OCI-LY3 (cell line): ENCODE measurements around the gene PIK3C2A.

Experiments used
- H2AFZ ChIP-seq: fragments of 200-600, 300-600 bp; shearing (Covaris generic); 2 replicates; pipeline ENCODE4 v1.6.0; 2014; ENCODE audit warnings: antibody characterized with exemption, low read depth, low read length
- H3K27ac ChIP-seq: fragments of 200-600, 300-600 bp; sonication (generic); 2 replicates; pipeline ENCODE4 v1.5.1; 2014; ENCODE audit warnings: mild to moderate bottlenecking, low read length, moderate library complexity, mixed read lengths
- H3K27me3 ChIP-seq: fragments of 200-600, 300-600 bp; sonication (generic); 2 replicates; pipeline ENCODE4 v1.6.1; 2014; ENCODE audit warnings: low read depth, low read length, mixed read lengths
- H3K36me3 ChIP-seq: fragments of 200-600, 300-600 bp; sonication (generic); replicated peaks from 2 replicates; pipeline ENCODE3; 2014; ENCODE audit warnings: low read depth, low read length, mixed read lengths
- H3K4me1 ChIP-seq: fragments of 300-600, 200-600 bp; sonication (generic); 2 replicates; pipeline ENCODE4 v1.6.1; 2014; ENCODE audit warnings: low read length, mixed read lengths
- H3K4me2 ChIP-seq: fragments of 200-600, 300-600 bp; sonication (generic); 2 replicates; pipeline ENCODE4 v1.6.1; 2014; ENCODE audit warnings: low read length, mixed read lengths
- H3K4me3 ChIP-seq: fragments of 300-600, 200-600 bp; sonication (generic); 2 replicates; pipeline ENCODE4 v1.5.1; 2014; ENCODE audit warnings: antibody characterized with exemption, mild to moderate bottlenecking, low read length, moderate library complexity
- H3K79me2 ChIP-seq: fragments of 300-600, 200-600 bp; shearing (Covaris generic); 2 replicates; pipeline ENCODE4 v1.6.1; 2014; ENCODE audit warnings: mild to moderate bottlenecking, low read length, mixed read lengths
- H3K9ac ChIP-seq: fragments of 300-600, 200-600 bp; shearing (Covaris generic); 2 replicates; pipeline ENCODE4 v1.6.0; 2014; ENCODE audit warnings: mild to moderate bottlenecking, low read length, moderate library complexity
- H3K9me3 ChIP-seq: fragments of 200-600, 300-600 bp; shearing (Covaris generic); 2 replicates; pipeline ENCODE4 v1.6.1; 2014; ENCODE audit warnings: low read length, mixed read lengths; ENCODE audit not compliant: insufficient read depth
- H4K20me1 ChIP-seq: fragments of 200-600, 300-600 bp; sonication (generic); 2 replicates; pipeline ENCODE4 v1.6.1; 2016; ENCODE audit warnings: low read length, mixed read lengths; ENCODE audit not compliant: insufficient read depth
- EZH2phosphoT487 ChIP-seq: fragments of 200-600 bp; shearing (Covaris generic); IDR thresholded peaks from 2 replicates; pipeline ENCODE4 v1.6.1; 2018; ENCODE audit warnings: antibody characterized with exemption, mixed run types, low read depth
- TF ChIP-seq, protein P1 (sequence below): fragments of 200-600, 300-600 bp; sonication (generic); IDR thresholded peaks from 2 replicates; pipeline ENCODE4 v1.5.1; 2014; ENCODE audit warnings: antibody characterized with exemption, low read length, low read depth

PIK3C2A gene

DNA sequence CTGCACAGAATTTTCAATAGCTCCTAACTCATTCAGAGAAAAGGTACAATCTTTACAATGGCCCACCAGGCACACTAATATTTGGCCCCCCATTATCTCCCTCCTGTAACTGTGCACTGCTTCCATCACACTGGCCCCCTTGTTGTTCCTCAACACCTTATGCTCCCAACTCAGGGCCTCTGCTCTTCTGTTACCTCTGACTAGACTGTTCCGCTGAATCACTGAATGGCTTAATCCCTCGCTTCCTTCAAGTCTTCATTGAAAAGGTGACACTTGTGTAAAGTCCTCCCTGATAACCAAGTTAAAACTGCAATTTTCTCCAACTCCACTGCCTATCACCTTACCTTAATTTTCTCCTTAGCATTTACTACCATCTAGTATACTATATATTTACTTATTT lies 21.8 kb downstream of the PIK3C2A start:
- Histone ChIP-seq H3K4me2 (no peak overlapping the region), H3K4me1 (no peaks in the 10 kb centered on the region), H3K9ac (no peak overlapping the region), H4K20me1 (peaks cover 19% of the 10 kb centered on the region), H3K4me3 (no peak overlapping the region), H2AFZ (no peak overlapping the region), H3K79me2 (peaks cover 6% of the 10 kb centered on the region), H3K27ac (no peak overlapping the region), H3K9me3 (no peaks in the 10 kb centered on the region), H3K36me3 (peaks cover 1% of the 10 kb centered on the region), H3K27me3 (no peaks in the 10 kb centered on the region)
- no peak for TF ChIP-seq EZH2phosphoT487
- TF ChIP-seq, protein P1, sequence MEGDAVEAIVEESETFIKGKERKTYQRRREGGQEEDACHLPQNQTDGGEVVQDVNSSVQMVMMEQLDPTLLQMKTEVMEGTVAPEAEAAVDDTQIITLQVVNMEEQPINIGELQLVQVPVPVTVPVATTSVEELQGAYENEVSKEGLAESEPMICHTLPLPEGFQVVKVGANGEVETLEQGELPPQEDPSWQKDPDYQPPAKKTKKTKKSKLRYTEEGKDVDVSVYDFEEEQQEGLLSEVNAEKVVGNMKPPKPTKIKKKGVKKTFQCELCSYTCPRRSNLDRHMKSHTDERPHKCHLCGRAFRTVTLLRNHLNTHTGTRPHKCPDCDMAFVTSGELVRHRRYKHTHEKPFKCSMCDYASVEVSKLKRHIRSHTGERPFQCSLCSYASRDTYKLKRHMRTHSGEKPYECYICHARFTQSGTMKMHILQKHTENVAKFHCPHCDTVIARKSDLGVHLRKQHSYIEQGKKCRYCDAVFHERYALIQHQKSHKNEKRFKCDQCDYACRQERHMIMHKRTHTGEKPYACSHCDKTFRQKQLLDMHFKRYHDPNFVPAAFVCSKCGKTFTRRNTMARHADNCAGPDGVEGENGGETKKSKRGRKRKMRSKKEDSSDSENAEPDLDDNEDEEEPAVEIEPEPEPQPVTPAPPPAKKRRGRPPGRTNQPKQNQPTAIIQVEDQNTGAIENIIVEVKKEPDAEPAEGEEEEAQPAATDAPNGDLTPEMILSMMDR: no peak

DNA sequence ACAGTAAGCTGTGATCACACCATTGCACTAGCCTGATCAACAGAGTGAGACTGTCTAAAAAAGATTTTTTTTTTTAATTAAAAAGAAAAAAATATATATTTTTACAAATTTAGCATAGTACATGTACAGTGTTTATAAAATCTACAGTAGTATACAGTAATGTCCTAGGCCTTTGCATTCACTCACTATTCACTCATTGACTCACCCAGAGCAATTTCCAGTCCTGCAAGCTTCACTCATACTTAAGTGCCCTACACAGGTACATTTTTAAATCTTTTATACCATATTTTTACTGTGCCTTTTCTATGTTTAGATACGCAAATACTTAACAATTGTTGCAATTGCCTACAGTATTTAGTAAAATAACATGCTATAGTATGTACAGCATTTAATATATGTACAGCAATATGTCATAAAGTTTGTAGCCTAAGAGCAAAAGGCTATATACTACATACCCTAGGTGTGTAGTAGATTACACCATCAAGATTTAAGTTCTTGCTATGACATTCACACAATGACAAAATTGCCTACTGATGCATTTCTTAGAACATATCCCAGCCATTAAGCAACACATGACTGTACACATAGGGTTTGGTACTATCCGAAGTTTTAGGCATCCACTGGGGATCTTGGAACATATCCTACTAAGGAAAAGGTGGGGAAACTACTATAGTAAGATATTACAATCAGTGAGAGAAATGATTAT lies 22.8 kb downstream of the PIK3C2A start:
- Histone ChIP-seq H3K4me3 (no peak overlapping the region), H3K4me2 (no peak overlapping the region), H2AFZ (no peak overlapping the region), H4K20me1 (peaks cover 19% of the 10 kb centered on the region), H3K27me3 (no peaks in the 10 kb centered on the region), H3K36me3 (no peaks in the 10 kb centered on the region), H3K9ac (no peak overlapping the region), H3K79me2 (peaks cover 6% of the 10 kb centered on the region), H3K9me3 (no peaks in the 10 kb centered on the region), H3K27ac (no peak overlapping the region), H3K4me1 (no peaks in the 10 kb centered on the region)
- TF ChIP-seq, protein P1: no peak
- no peak for TF ChIP-seq EZH2phosphoT487

DNA sequence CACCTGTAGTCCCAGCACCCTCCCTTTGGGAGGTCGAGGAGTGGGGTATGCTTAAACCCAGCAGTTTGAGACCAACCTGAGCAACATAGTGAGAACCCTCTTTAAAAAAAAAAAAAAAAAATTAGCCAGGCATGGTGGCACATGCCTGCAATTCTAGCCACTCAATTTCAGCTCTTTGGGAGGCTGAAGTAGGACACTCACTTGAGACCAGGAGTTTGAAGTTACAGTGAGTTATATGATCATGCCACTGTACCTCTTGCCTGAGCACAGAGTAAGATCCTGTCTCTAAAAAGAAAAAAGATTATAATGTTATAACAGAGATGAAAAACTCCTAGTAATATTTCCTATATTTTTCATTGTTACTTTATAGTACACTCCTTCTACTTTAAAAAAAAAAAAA lies 23.9 kb downstream of the PIK3C2A start:
- Histone ChIP-seq H3K9ac (no peak overlapping the region), H3K9me3 (no peaks in the 10 kb centered on the region), H3K4me1 (no peaks in the 10 kb centered on the region), H3K27me3 (no peaks in the 10 kb centered on the region), H3K27ac (no peak overlapping the region), H2AFZ (no peak overlapping the region), H4K20me1 (peaks cover 15% of the 10 kb centered on the region), H3K4me2 (no peak overlapping the region), H3K79me2 (peaks cover 6% of the 10 kb centered on the region), H3K36me3 (no peaks in the 10 kb centered on the region), H3K4me3 (no peak overlapping the region)
- no peak for TF ChIP-seq EZH2phosphoT487
- TF ChIP-seq, protein P1: no peak

DNA sequence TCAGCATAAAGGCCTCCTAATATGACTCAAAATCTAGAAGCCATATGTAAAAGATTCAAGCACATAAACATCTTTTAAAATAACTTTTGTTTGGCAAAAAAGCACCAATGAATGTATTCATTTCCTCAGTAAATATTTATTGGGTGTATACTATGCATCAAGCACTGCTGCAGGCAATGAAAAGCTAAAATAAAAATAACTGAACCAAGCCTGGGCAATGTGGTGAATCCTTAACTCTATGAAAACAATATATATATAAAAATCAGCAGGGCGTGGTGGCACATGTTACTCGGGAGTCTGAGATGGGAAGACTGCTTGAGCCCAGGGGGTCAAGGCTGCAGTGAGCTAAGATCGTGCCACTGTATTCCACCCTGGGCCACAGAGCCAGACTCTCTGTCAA lies 27.8 kb downstream of the PIK3C2A start:
- Histone ChIP-seq H3K36me3 (no peaks in the 10 kb centered on the region), H3K9ac (no peak overlapping the region), H3K27me3 (no peaks in the 10 kb centered on the region), H3K4me3 (no peak overlapping the region), H3K27ac (no peak overlapping the region), H3K4me2 (no peak overlapping the region), H3K79me2 (0 out of 2 replicates have a peak, but pooled peaks cover 2% of the 10 kb centered on the region), H4K20me1 (peaks cover 6% of the 10 kb centered on the region; the same call in 1 of the 2 replicates), H2AFZ (no peak overlapping the region), H3K9me3 (no peaks in the 10 kb centered on the region), H3K4me1 (no peaks in the 10 kb centered on the region)
- TF ChIP-seq, protein P1: no peak
- no peak for TF ChIP-seq EZH2phosphoT487
